Measurements from ENCODE around the gene ITPRIP.

Gene ITPRIP

DNA sequence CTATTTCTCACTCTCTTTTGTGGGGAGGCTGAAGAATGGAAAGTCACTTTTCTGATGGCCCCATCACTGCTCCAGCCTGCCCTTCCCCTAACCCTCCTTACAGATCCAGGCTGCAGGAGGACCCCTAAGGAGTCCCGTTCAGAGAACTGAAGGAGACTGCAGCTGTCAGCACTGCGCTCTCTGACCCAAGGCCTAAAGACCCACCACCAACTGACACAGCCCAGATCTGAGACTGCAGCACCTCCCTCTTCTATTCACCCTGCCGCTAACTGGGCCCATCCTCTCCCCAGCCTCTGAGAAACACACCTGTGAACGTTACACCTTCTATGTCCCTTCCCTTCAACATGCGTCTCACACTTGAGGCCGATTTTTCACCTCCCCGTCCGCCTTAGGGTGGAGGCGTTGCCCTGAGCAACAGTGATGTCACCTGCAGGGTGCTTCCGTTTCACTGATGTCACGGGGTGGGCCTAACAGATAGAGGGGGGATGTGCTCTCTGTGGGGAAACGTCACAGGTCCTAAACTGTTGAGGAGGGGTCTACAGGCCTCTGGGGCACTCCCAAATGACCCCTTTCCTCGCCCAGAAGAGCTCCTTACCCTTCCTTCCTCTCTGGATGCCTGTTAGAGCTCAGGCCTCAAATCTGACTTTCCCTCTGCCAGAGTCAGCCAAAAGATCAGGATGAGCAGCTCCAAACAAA is 5.1 kb downstream of the ITPRIP start (continued):
- TF ChIP-seq, protein P1, sequence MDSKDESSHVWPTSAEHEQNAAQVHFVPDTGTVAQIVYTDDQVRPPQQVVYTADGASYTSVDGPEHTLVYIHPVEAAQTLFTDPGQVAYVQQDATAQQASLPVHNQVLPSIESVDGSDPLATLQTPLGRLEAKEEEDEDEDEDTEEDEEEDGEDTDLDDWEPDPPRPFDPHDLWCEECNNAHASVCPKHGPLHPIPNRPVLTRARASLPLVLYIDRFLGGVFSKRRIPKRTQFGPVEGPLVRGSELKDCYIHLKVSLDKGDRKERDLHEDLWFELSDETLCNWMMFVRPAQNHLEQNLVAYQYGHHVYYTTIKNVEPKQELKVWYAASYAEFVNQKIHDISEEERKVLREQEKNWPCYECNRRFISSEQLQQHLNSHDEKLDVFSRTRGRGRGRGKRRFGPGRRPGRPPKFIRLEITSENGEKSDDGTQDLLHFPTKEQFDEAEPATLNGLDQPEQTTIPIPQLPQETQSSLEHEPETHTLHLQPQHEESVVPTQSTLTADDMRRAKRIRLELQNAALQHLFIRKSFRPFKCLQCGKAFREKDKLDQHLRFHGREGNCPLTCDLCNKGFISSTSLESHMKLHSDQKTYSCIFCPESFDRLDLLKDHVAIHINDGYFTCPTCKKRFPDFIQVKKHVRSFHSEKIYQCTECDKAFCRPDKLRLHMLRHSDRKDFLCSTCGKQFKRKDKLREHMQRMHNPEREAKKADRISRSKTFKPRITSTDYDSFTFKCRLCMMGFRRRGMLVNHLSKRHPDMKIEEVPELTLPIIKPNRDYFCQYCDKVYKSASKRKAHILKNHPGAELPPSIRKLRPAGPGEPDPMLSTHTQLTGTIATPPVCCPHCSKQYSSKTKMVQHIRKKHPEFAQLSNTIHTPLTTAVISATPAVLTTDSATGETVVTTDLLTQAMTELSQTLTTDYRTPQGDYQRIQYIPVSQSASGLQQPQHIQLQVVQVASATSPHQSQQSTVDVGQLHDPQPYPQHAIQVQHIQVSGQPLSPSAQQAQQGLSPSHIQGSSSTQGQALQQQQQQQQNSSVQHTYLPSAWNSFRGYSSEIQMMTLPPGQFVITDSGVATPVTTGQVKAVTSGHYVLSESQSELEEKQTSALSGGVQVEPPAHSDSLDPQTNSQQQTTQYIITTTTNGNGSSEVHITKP (tag by site-specific recombination; IDR thresholded peaks at IDR 0.05): peak; percentile 99
- no peak for TF ChIP-seq ZNF548 (tag by site-specific recombination; IDR thresholded peaks at IDR 0.05)
- no peak for TF ChIP-seq ZNF19 (tag by site-specific recombination; IDR thresholded peaks at IDR 0.05; ENCODE audit: low read depth)
- TF ChIP-seq, protein P2, sequence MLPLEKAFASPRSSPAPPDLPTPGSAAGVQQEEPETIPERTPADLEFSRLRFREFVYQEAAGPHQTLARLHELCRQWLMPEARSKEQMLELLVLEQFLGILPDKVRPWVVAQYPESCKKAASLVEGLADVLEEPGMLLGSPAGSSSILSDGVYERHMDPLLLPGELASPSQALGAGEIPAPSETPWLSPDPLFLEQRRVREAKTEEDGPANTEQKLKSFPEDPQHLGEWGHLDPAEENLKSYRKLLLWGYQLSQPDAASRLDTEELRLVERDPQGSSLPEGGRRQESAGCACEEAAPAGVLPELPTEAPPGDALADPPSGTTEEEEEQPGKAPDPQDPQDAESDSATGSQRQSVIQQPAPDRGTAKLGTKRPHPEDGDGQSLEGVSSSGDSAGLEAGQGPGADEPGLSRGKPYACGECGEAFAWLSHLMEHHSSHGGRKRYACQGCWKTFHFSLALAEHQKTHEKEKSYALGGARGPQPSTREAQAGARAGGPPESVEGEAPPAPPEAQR (tag by site-specific recombination; IDR thresholded peaks at IDR 0.05): no peak
- TF ChIP-seq, protein P3, sequence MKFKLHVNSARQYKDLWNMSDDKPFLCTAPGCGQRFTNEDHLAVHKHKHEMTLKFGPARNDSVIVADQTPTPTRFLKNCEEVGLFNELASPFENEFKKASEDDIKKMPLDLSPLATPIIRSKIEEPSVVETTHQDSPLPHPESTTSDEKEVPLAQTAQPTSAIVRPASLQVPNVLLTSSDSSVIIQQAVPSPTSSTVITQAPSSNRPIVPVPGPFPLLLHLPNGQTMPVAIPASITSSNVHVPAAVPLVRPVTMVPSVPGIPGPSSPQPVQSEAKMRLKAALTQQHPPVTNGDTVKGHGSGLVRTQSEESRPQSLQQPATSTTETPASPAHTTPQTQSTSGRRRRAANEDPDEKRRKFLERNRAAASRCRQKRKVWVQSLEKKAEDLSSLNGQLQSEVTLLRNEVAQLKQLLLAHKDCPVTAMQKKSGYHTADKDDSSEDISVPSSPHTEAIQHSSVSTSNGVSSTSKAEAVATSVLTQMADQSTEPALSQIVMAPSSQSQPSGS (tag by site-specific recombination; IDR thresholded peaks at IDR 0.05; ENCODE audit: low read depth): peak; percentile 82
- TF ChIP-seq KLF10 (tag by site-specific recombination; IDR thresholded peaks at IDR 0.05): no peak
- TF ChIP-seq ZNF510 (tag by site-specific recombination; IDR thresholded peaks at IDR 0.05; ENCODE audit: insufficient replicate concordance): no peak
- peak; percentile 74 for TF ChIP-seq ZNF629 (tag by site-specific recombination; IDR thresholded peaks at IDR 0.05)
- TF ChIP-seq ZNF341 (tag by site-specific recombination; IDR thresholded peaks at IDR 0.05; ENCODE audit: low read depth): peak; percentile 41; the same call in 1 of the 2 replicates
- TF ChIP-seq ZNF837 (tag by site-specific recombination; IDR thresholded peaks at IDR 0.05): no peak
- TF ChIP-seq, protein P4, sequence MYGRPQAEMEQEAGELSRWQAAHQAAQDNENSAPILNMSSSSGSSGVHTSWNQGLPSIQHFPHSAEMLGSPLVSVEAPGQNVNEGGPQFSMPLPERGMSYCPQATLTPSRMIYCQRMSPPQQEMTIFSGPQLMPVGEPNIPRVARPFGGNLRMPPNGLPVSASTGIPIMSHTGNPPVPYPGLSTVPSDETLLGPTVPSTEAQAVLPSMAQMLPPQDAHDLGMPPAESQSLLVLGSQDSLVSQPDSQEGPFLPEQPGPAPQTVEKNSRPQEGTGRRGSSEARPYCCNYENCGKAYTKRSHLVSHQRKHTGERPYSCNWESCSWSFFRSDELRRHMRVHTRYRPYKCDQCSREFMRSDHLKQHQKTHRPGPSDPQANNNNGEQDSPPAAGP (tag by site-specific recombination; IDR thresholded peaks at IDR 0.05): peak; percentile 90
- no peak for TF ChIP-seq ZNF292 (tag by site-specific recombination; IDR thresholded peaks at IDR 0.05; ENCODE audit: borderline replicate concordance, low read depth)
- no peak for TF ChIP-seq ZBTB8A (tag by site-specific recombination; IDR thresholded peaks at IDR 0.05)
- TF ChIP-seq FEZF1 (tag by site-specific recombination; IDR thresholded peaks at IDR 0.05): no peak
- TF ChIP-seq HOXD13 (CRISPR knock-in tag; IDR thresholded peaks at IDR 0.05; ENCODE audit: borderline replicate concordance): no peak
- no peak for TF ChIP-seq ZNF776 (tag by site-specific recombination; IDR thresholded peaks at IDR 0.05; ENCODE audit: borderline replicate concordance)
- TF ChIP-seq, protein P5, sequence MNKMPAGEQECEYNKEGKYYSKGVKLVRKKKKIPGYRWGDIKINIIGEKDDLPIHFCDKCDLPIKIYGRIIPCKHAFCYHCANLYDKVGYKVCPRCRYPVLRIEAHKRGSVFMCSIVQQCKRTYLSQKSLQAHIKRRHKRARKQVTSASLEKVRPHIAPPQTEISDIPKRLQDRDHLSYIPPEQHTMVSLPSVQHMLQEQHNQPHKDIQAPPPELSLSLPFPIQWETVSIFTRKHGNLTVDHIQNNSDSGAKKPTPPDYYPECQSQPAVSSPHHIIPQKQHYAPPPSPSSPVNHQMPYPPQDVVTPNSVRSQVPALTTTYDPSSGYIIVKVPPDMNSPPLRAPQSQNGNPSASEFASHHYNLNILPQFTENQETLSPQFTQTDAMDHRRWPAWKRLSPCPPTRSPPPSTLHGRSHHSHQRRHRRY (tag by site-specific recombination; IDR thresholded peaks at IDR 0.05): no peak
- TF ChIP-seq, protein P6, sequence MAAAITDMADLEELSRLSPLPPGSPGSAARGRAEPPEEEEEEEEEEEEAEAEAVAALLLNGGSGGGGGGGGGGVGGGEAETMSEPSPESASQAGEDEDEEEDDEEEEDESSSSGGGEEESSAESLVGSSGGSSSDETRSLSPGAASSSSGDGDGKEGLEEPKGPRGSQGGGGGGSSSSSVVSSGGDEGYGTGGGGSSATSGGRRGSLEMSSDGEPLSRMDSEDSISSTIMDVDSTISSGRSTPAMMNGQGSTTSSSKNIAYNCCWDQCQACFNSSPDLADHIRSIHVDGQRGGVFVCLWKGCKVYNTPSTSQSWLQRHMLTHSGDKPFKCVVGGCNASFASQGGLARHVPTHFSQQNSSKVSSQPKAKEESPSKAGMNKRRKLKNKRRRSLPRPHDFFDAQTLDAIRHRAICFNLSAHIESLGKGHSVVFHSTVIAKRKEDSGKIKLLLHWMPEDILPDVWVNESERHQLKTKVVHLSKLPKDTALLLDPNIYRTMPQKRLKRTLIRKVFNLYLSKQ (tag by site-specific recombination; IDR thresholded peaks at IDR 0.05; ENCODE audit: borderline replicate concordance): no peak
- TF ChIP-seq, protein P7, sequence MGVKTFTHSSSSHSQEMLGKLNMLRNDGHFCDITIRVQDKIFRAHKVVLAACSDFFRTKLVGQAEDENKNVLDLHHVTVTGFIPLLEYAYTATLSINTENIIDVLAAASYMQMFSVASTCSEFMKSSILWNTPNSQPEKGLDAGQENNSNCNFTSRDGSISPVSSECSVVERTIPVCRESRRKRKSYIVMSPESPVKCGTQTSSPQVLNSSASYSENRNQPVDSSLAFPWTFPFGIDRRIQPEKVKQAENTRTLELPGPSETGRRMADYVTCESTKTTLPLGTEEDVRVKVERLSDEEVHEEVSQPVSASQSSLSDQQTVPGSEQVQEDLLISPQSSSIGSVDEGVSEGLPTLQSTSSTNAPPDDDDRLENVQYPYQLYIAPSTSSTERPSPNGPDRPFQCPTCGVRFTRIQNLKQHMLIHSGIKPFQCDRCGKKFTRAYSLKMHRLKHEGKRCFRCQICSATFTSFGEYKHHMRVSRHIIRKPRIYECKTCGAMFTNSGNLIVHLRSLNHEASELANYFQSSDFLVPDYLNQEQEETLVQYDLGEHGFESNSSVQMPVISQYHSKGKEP (tag by site-specific recombination; IDR thresholded peaks at IDR 0.05): no peak
- TF ChIP-seq ZBTB21 (tag by site-specific recombination; IDR thresholded peaks at IDR 0.05): peak; percentile 26; the same call in 1 of the 2 replicates
- TF ChIP-seq, protein P8, sequence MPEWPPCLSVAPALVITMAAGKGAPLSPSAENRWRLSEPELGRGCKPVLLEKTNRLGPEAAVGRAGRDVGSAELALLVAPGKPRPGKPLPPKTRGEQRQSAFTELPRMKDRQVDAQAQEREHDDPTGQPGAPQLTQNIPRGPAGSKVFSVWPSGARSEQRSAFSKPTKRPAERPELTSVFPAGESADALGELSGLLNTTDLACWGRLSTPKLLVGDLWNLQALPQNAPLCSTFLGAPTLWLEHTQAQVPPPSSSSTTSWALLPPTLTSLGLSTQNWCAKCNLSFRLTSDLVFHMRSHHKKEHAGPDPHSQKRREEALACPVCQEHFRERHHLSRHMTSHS (tag by site-specific recombination; IDR thresholded peaks at IDR 0.05): no peak
- no peak for TF ChIP-seq ZNF214 (tag by site-specific recombination; IDR thresholded peaks at IDR 0.05; ENCODE audit: borderline replicate concordance)
- TF ChIP-seq, protein P9, sequence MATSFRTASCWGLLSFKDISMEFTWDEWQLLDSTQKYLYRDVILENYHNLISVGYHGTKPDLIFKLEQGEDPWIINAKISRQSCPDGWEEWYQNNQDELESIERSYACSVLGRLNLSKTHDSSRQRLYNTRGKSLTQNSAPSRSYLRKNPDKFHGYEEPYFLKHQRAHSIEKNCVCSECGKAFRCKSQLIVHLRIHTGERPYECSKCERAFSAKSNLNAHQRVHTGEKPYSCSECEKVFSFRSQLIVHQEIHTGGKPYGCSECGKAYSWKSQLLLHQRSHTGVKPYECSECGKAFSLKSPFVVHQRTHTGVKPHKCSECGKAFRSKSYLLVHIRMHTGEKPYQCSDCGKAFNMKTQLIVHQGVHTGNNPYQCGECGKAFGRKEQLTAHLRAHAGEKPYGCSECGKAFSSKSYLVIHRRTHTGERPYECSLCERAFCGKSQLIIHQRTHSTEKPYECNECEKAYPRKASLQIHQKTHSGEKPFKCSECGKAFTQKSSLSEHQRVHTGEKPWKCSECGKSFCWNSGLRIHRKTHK (tag by site-specific recombination; IDR thresholded peaks at IDR 0.05): no peak
